Left lung (tissue), 10 donors: Measurements from ENCODE around the gene KLHL22. TPM values are rescaled to one million over a fixed set of nuclear protein-coding genes. Genes with fewer than 3 reads are reported as not detected.

ENCODE experiments used
- ATAC-seq: fragments of 200-7000 bp; cut with Tn5 transposase; one replicate; pipeline ENCODE4 v1.9.1; 2020; ENCODE audit warnings: moderate library complexity
- DNase-seq, 4 donors: peaks; one replicate each; pipeline ENCODE4 v3.0.0-alpha.2; 2013 to 2020
- H3K27ac ChIP-seq, 2 donors: fragments of 200-600 bp; sonication (generic) in 1 of 2; one replicate each; pipeline versions ENCODE4 v1.5.0 to v1.8.0; 2020 to 2021
- H3K27me3 ChIP-seq, 2 donors: fragments of 200-600 bp; sonication (generic) in 1 of 2; one replicate each; pipeline versions ENCODE4 v1.5.0 to v1.8.0; 2020 to 2021
- H3K36me3 ChIP-seq, 2 donors: fragments of 200-600 bp; sonication (generic) in 1 of 2; one replicate each; pipeline versions ENCODE4 v1.5.0 to v1.8.0; 2020 to 2021
- H3K4me1 ChIP-seq, 2 donors: fragments of 200-600 bp; one replicate each; pipeline ENCODE4 v1.8.0; 2021
- H3K4me3 ChIP-seq, 2 donors: fragments of 200-600 bp; sonication (generic) in 1 of 2; one replicate each; pipeline versions ENCODE4 v1.5.0 to v1.8.0; 2020 to 2021; ENCODE audit warnings: mild to moderate bottlenecking in 1 of 2
- H3K9me3 ChIP-seq, 2 donors: fragments of 200-600 bp; sonication (generic) in 1 of 2; one replicate each; pipeline versions ENCODE4 v1.5.0 to v1.8.0; 2020 to 2021
- intact Hi-C, 2 donors: fragments of 100-400 bp; cut with DNase I; formaldehyde crosslinking; loops; one replicate each; pipeline versions ENCODE4 v1.11.2 to v1.14.2; 2022
- polyA plus RNA-seq, 6 donors: library from polyadenylated mRNA; unstranded; fragments of 120-200 nt; gene quantifications; one replicate each; pipeline ENCODE4 v1.2.1, GENCODE V29; 2013; ENCODE audit not compliant: insufficient read length in 6 of 6
- total RNA-seq, 2 donors: library from RNA; stranded (reverse); fragmentation: NEBNext Ultra II Directional; extraction: Animal tissue kit (Norgen Biotek cat#: 25700); gene quantifications; one replicate each; pipeline ENCODE4 v1.2.1, GENCODE V29; 2021
- TF ChIP-seq, protein P1 (sequence below), 2 donors: fragments of 200-600 bp; sonication (generic) in 1 of 2; IDR thresholded peaks; one replicate each; pipeline versions ENCODE4 v1.5.0 to v1.8.0; 2021; ENCODE audit warnings: antibody characterized with exemption in 2 of 2
- donor health status: DM: no; HTN: yes; CAD: no.
- donor health status: DM: no; HTN: no; CAD: no.

Gene KLHL22
- total and polyA plus RNA-seq, 8 donors, result 22.0 to 38.6 (median 34.1) TPM

DNA sequence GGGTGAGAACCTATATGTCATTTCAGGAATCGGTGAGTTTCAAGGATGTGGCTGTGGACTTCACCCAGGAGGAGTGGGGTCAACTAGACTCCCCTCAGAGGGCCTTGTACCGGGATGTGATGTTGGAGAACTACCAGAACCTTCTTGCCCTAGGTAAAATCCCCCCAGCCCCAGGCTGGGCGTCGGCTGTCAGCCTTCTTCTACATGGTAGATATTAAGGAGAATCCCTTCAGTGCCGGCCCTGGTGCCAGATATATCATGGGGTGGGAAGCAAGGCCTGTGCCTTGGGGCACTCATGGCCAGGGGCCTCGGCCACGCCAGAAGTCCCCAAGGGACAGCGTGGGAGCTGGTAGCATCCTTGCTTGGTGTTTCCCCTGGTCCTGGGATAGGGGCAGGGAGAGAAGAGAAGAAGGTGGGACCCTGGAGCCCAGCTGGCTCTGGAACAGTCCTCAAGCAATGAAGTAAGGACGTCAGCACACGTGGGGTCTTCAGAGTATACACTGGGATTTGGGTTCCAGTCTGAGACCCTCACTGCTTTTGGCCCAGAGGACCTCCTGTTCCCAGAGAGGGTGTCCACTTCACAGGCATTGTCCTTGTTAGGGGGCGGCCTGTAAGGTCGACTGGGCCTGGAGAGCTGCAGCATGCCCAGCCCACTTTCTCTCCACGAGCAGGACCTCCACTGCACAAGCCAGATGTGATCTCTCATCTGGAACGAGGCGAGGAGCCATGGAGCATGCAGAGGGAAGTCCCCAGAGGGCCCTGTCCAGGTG is 94.8 kb downstream of the KLHL22 start:
- H3K36me3 ChIP-seq, result peaks cover 0 to 20% of the 10 kb centered on the region in 2 donors
- DNase-seq, result no peak
- no peak overlapping the region for H3K27ac ChIP-seq
- H3K4me3 ChIP-seq, result no peak overlapping the region
- ATAC-seq, result no peak
- no peaks in the 10 kb centered on the region for H3K9me3 ChIP-seq
- H3K27me3 ChIP-seq, result no peaks in the 10 kb centered on the region
- TF ChIP-seq, protein P1, sequence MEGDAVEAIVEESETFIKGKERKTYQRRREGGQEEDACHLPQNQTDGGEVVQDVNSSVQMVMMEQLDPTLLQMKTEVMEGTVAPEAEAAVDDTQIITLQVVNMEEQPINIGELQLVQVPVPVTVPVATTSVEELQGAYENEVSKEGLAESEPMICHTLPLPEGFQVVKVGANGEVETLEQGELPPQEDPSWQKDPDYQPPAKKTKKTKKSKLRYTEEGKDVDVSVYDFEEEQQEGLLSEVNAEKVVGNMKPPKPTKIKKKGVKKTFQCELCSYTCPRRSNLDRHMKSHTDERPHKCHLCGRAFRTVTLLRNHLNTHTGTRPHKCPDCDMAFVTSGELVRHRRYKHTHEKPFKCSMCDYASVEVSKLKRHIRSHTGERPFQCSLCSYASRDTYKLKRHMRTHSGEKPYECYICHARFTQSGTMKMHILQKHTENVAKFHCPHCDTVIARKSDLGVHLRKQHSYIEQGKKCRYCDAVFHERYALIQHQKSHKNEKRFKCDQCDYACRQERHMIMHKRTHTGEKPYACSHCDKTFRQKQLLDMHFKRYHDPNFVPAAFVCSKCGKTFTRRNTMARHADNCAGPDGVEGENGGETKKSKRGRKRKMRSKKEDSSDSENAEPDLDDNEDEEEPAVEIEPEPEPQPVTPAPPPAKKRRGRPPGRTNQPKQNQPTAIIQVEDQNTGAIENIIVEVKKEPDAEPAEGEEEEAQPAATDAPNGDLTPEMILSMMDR (IDR thresholded peaks at IDR 0.05), result no peak
- intact Hi-C loops, result no loop called here
- H3K4me1 ChIP-seq, result peaks cover 7 to 10% of the 10 kb centered on the region in 2 donors

DNA sequence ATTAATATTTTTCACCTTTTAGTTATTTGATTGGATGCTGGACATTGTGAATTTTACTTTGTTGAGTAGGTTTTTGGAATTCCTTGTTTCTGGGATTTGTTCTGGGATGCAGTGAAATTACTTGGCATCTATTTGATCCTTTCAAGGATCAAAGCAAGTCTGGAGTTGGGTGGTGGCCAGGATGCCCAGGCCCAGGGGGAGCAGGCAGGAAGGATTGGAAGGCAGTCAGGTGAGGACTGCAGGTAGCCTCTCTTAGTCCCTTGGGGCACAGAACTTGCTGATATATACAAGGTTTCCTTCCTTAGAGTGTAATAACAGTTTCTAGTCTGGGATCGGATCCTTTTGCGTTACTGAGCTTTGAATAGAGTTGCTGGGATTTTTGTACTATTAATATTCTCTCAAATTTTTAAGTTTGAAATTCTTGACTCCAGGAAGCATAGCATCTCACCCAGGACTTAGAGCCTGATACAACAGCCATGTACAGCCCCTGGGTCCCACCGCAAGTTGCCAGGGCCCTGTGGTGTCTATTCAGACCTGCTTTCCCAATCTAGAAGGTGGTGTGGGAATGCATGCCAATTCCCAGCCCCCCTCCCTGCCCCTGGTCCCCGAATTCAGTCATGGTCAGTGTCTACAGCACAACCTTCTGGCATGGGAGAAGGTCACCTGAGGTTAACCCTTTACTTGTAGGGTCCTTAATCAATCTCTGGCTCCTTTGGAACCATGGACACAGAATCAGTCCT is 95.6 kb downstream of the KLHL22 start:
- Histone ChIP-seq H3K4me1 (peaks cover 12 to 18% of the 10 kb centered on the region in 2 donors), H3K27me3 (no peaks in the 10 kb centered on the region), H3K9me3 (no peaks in the 10 kb centered on the region), H3K4me3 (no peak overlapping the region), H3K36me3 (peaks cover 0 to 12% of the 10 kb centered on the region in 2 donors), H3K27ac (no peak overlapping the region)
- ATAC-seq (no peak), DNase-seq (no peak)
- intact Hi-C loops, result no loop called here
- TF ChIP-seq, protein P1 (IDR thresholded peaks at IDR 0.05), result no peak

DNA sequence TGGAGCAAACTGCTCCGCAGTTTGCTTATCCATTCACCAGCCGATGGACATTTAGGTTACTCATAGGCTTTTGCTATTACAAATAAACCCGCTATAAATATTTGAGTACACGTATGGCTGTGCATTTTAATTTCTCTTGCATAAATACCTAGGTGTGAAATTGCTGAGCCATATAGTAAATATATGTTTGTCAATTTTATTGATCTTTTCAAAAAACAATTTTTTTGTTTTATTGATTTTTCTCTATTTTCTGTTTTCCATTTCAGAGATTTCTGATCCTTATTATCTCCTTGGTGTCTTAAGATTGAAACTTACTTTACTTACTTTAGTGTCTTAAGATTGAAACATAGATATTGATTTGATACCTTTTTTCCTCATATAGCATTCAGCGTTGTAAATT is 97.2 kb downstream of the KLHL22 start:
- Histone ChIP-seq H3K27me3 (no peaks in the 10 kb centered on the region), H3K9me3 (no peaks in the 10 kb centered on the region), H3K4me1 (peaks cover 12 to 30% of the 10 kb centered on the region in 2 donors), H3K36me3 (peaks cover 0 to 2% of the 10 kb centered on the region in 2 donors), H3K27ac (no peak overlapping the region), H3K4me3 (no peak overlapping the region)
- TF ChIP-seq, protein P1 (IDR thresholded peaks at IDR 0.05), result no peak
- ATAC-seq (no peak), DNase-seq (no peak)
- intact Hi-C loops, result no loop called here

DNA sequence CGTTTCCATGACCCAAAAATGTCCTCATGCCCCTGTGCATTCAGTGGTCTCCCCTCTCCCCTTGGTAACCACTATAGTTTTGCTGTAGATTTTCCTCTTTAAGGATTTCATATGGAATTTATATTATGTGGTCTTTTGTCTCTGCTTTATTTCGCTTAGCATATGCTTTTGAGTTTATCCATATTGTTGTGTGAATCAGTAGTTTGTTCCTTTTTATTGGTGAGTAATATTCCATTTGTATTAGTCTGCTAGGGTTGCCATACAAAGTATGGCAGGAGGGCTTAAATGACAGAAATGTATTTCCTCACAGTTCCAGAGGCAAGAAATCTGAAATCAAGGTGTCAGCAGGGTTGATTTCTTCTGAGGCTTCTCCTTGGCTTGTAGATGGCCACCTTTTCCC is 98.1 kb downstream of the KLHL22 start:
- Histone ChIP-seq H3K36me3 (no peaks in the 10 kb centered on the region), H3K27me3 (no peaks in the 10 kb centered on the region), H3K9me3 (no peaks in the 10 kb centered on the region), H3K4me1 (peaks cover 12 to 33% of the 10 kb centered on the region in 2 donors), H3K4me3 (no peak overlapping the region), H3K27ac (no peak overlapping the region)
- TF ChIP-seq, protein P1 (IDR thresholded peaks at IDR 0.05), result no peak
- intact Hi-C loops, result no loop called here
- no peak for ATAC-seq
- DNase-seq, result no peak

DNA sequence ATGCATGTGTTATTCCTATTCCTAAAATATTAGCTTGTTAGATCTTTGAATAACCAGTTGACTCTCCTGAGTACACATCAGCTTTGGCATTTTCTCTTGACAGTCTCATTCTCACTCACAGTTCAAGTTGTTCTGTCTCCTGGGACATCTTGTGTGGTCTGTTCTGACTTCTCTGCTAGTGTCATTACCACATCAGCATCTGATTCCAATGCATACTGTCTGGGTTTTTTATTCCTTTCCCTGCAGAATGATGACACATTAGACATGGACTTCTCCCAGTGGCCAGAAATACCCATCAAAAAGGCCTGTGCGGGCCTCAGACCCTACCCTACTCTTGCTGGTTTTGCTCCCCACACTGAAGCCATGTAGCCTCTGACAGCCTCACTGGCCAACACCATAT is 99.0 kb downstream of the KLHL22 start:
- TF ChIP-seq, protein P1 (IDR thresholded peaks at IDR 0.05), result no peak
- ATAC-seq, result no peak
- Histone ChIP-seq H3K27ac (no peak overlapping the region), H3K27me3 (no peaks in the 10 kb centered on the region), H3K4me1 (peaks cover 12 to 33% of the 10 kb centered on the region in 2 donors), H3K9me3 (no peaks in the 10 kb centered on the region), H3K36me3 (no peaks in the 10 kb centered on the region), H3K4me3 (no peak overlapping the region)
- no peak for DNase-seq
- intact Hi-C loops, result no loop called here
